ENCODE measurements around the gene LRFN4. TPM values are rescaled to one million over a fixed set of nuclear protein-coding genes. Genes with fewer than 3 reads are reported as not detected.

LRFN4 gene
- total and polyA plus RNA-seq, 2 donors (not counting 3 experiments of a cell fraction or from before 2014, with no cell fraction given) = 22.3 to 37.4 TPM

- H3K4me3 ChIP-seq (replicated peaks in 1 of 3; ENCODE audit: insufficient read depth in 1 of 3, low read depth in 1 of 3, low read length in 3 of 3) = no peak overlapping the region
- H3K4me2 ChIP-seq (ENCODE audit: insufficient read depth, low read length) = no peak overlapping the region
- POLR2A ChIA-PET = no interaction called here
- H3K9ac ChIP-seq (replicated peaks; ENCODE audit: extremely low read depth, insufficient read depth, low read length) = no peak overlapping the region
- H3K27me3 ChIP-seq (ENCODE audit: control insufficient read depth in 2 of 2, insufficient read depth in 2 of 2, low read length in 2 of 2) = no peaks in the 10 kb centered on the region
- FAIRE-seq (no peak), DNase-seq (ENCODE audit: low read depth, low spot score) (no peak)
- TF ChIP-seq POLR2A (IDR thresholded peaks at IDR 0.05; ENCODE audit: low read depth, low read length) = no peak
- TF ChIP-seq EZH2 (IDR thresholded peaks at IDR 0.05; ENCODE audit: borderline replicate concordance, low read depth, low read length, severe bottlenecking) = no peak
- no peak for TF ChIP-seq MAX (IDR thresholded peaks at IDR 0.05; ENCODE audit: insufficient read depth, insufficient read length)
- no peak for TF ChIP-seq CTCF (IDR thresholded peaks at IDR 0.05; ENCODE audit: extremely low read depth in 1 of 2, insufficient read depth in 1 of 2, low read depth in 1 of 2, low read length in 2 of 2)
- TF ChIP-seq FOS (IDR thresholded peaks at IDR 0.05; ENCODE audit: borderline replicate concordance, insufficient read depth, low read length) = no peak
- no peak for TF ChIP-seq POLR2AphosphoS5 (IDR thresholded peaks at IDR 0.05; ENCODE audit: insufficient read depth, low read depth, low read length)
- no peak for TF ChIP-seq GATA2 (IDR thresholded peaks at IDR 0.05; ENCODE audit: insufficient read depth, insufficient read length, low read depth, low read length)
- H3K4me1 ChIP-seq (ENCODE audit: control insufficient read depth, extremely low read depth, insufficient read depth, low read length) = peaks cover 5% of the 10 kb centered on the region
- CTCF ChIA-PET = interaction anchor here (0.8 to 7.7 kb wide), 6 partner anchors 9 to 138 kb away, joined by 3 to 49 read pairs (median 12); partner anchors contain the start of genes C11orf86 and SYT12
- H3K9me3 ChIP-seq (replicated peaks; ENCODE audit: control insufficient read depth, insufficient read depth, low read length) = no peaks in the 10 kb centered on the region
- H3K27ac ChIP-seq (ENCODE audit: insufficient read depth, low read depth, low read length) = no peak overlapping the region
- no TSS peak for BruUV-seq (replicated peaks)
- no peak overlapping the region for H2AFZ ChIP-seq (ENCODE audit: low read depth, low read length)
- dilution Hi-C loops (cut with MboI; ENCODE audit: extremely low pct_ligation_motif_present, low sequenced_read_pairs) (no loop called here), intact Hi-C loops (cut with micrococcal nuclease) (no loop called here)
- no peaks in the 10 kb centered on the region for H3K36me3 ChIP-seq (ENCODE audit: control insufficient read depth in 2 of 2, extremely low read depth in 1 of 2, insufficient read depth in 2 of 2, low read length in 2 of 2)
- no peaks in the 10 kb centered on the region for H3K9me1 ChIP-seq (replicated peaks; ENCODE audit: control insufficient read depth, extremely low read depth, insufficient read depth, low read length)
- H4K20me1 ChIP-seq (replicated peaks; ENCODE audit: control insufficient read depth, extremely low read depth, insufficient read depth, low read length) = no peaks in the 10 kb centered on the region
- no peaks in the 10 kb centered on the region for H3K79me2 ChIP-seq (ENCODE audit: control insufficient read depth, insufficient read depth, low read length)
Measured at GRCh38 chr11:66884443-66884842, 27.6 kb downstream of the LRFN4 start.
